Glutamatergic neuron (in vitro differentiated cells): Measurements from ENCODE around the gene GPRIN1. TPM values are rescaled to one million over a fixed set of nuclear protein-coding genes. Genes with fewer than 3 reads are reported as not detected.

ENCODE experiments used
- DNase-seq: peaks from one replicate; pipeline ENCODE4 v3.0.0; 2022
- H3K27ac Mint-ChIP-seq: one replicate; pipeline ENCODE4 v1.8.0; 2020; ENCODE audit warnings: mild to moderate bottlenecking, mixed read lengths, inconsistent platforms; ENCODE audit not compliant: unreplicated experiment
- H3K27me3 Mint-ChIP-seq: one replicate; pipeline ENCODE4 v1.8.0; 2020; ENCODE audit warnings: mild to moderate bottlenecking, moderate library complexity, mixed read lengths, inconsistent platforms; ENCODE audit not compliant: unreplicated experiment
- H3K36me3 Mint-ChIP-seq: one replicate; pipeline ENCODE4 v1.8.0; 2020; ENCODE audit warnings: mild to moderate bottlenecking, mixed read lengths, inconsistent platforms; ENCODE audit not compliant: unreplicated experiment
- H3K4me1 Mint-ChIP-seq: one replicate; pipeline ENCODE4 v1.8.0; 2020; ENCODE audit warnings: mild to moderate bottlenecking, low read depth, mixed read lengths, inconsistent platforms; ENCODE audit not compliant: unreplicated experiment
- H3K4me3 Mint-ChIP-seq: one replicate; pipeline ENCODE4 v1.8.0; 2020; ENCODE audit warnings: mild to moderate bottlenecking, mixed read lengths, inconsistent platforms; ENCODE audit not compliant: unreplicated experiment
- H3K9me3 Mint-ChIP-seq: one replicate; pipeline ENCODE4 v1.8.0; 2020; ENCODE audit warnings: mild to moderate bottlenecking, moderate library complexity, mixed read lengths, inconsistent platforms; ENCODE audit not compliant: unreplicated experiment
- total RNA-seq: library from RNA; stranded (reverse); fragmentation: NEBNext Ultra II Directional; extraction: Animal tissue kit (Norgen Biotek cat#: 25700); gene quantifications from one replicate; pipeline ENCODE4 v1.2.1, GENCODE V29; 2021; ENCODE audit not compliant: unreplicated experiment
- TF ChIP-seq, protein P1 (sequence below): fragments of 200-600 bp; sonication (generic); IDR thresholded peaks from one replicate; pipeline ENCODE4 v1.5.0; 2021; ENCODE audit not compliant: partially characterized antibody, unreplicated experiment

GPRIN1 gene
- total RNA-seq, 1 donor from 2014 or later, result 72.3 TPM

DNA sequence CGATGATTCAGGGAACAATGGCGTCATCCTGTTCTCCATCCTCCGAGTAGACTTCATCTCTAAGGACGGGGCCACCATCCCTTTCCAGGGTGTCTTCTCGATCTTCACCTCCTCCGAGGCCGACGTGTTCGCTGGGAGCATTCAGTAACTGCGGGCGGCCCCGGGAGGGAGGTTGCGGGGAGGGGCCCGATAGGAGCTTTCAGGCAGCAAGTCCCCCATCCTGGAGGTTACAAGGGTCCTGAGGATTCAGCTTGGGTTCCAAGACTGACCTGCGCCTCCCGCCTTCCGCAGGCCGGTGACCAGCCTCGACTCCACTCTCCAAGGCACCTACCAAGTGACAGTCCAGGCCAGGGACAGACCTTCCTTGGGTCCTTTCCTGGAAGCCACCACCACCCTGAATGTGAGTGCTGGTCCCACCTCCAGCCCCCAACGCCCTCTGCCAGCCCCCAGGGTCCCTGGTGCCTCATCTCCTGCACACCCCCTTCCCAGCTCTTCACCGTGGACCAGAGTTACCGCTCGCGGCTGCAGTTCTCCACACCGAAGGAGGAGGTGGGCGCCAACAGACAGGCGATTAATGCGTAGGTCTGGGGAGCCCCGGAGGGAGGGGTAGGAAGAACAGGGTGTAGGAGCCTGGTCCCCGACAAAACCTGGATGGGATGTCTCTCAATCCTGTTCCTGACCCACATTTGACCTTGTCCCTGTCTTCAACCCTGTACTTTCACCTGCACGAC, 20.8 kb downstream of the GPRIN1 start:
- no peak overlapping the region for H3K4me3 Mint-ChIP-seq
- DNase-seq, result no peak

DNA sequence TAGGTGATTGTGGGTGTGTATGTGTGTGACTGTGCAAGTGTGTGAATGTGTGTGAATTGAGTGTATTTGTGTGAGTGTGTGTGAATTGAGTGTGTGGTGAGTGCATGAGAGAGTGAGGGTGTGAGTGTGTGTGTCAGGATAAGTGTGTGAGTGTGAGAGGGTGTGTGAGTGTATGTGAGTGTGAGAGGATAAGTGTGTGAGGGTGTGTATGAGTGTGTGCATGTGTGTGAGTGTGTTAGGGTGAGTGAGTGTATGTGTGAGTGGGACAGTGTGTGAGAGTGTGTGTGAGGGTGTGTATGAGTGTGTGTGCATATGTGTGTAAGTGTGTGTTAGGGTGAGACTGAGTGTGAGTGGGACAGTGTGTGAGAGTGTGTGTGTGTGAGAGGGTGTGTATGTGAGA, 21.7 kb downstream of the GPRIN1 start:
- Mint-ChIP-seq H3K36me3 (peaks cover 10% of the 10 kb centered on the region), H3K27ac (peak overlapping the region; percentile 4), H3K4me1 (peaks cover 2% of the 10 kb centered on the region), H3K27me3 (peaks cover 2% of the 10 kb centered on the region), H3K9me3 (peaks cover 13% of the 10 kb centered on the region), H3K4me3 (peak overlapping the region; percentile 12)
- TF ChIP-seq, protein P1, sequence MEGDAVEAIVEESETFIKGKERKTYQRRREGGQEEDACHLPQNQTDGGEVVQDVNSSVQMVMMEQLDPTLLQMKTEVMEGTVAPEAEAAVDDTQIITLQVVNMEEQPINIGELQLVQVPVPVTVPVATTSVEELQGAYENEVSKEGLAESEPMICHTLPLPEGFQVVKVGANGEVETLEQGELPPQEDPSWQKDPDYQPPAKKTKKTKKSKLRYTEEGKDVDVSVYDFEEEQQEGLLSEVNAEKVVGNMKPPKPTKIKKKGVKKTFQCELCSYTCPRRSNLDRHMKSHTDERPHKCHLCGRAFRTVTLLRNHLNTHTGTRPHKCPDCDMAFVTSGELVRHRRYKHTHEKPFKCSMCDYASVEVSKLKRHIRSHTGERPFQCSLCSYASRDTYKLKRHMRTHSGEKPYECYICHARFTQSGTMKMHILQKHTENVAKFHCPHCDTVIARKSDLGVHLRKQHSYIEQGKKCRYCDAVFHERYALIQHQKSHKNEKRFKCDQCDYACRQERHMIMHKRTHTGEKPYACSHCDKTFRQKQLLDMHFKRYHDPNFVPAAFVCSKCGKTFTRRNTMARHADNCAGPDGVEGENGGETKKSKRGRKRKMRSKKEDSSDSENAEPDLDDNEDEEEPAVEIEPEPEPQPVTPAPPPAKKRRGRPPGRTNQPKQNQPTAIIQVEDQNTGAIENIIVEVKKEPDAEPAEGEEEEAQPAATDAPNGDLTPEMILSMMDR, result no peak
- DNase-seq, result no peak

More for the DNA sequence above, 20.8 kb downstream of the GPRIN1 start:
- peaks cover 13% of the 10 kb centered on the region for H3K9me3 Mint-ChIP-seq
- no peak overlapping the region for H3K27ac Mint-ChIP-seq
- TF ChIP-seq, protein P1, result no peak
- H3K27me3 Mint-ChIP-seq, result peaks cover 5% of the 10 kb centered on the region
- H3K36me3 Mint-ChIP-seq, result peaks cover 10% of the 10 kb centered on the region
- peaks cover 2% of the 10 kb centered on the region for H3K4me1 Mint-ChIP-seq

DNA sequence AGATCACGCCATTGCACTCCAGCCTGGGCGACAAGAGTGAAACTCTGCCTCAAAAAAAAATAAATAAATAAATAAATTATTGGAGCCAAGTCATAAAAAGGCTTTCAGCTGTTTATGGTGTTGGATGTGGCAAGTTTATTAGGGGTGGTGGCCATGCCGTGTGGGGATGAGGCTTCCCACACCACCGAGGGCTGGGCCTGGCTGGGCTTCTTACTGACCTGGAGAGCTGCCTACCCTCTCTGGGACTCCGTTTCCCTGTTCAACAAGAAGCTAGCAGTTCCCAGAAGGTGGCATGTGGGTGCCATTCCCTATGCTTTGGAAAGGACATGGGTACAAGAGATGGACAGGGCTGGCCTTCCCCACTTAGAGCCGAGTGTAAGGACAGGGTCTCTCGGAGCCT, 22.6 kb downstream of the GPRIN1 start:
- Mint-ChIP-seq H3K27ac (no peak overlapping the region), H3K36me3 (peaks cover 10% of the 10 kb centered on the region), H3K9me3 (peaks cover 10% of the 10 kb centered on the region), H3K4me3 (no peak overlapping the region), H3K4me1 (peaks cover 2% of the 10 kb centered on the region), H3K27me3 (no peaks in the 10 kb centered on the region)
- no peak for DNase-seq
- TF ChIP-seq, protein P1, result no peak

DNA sequence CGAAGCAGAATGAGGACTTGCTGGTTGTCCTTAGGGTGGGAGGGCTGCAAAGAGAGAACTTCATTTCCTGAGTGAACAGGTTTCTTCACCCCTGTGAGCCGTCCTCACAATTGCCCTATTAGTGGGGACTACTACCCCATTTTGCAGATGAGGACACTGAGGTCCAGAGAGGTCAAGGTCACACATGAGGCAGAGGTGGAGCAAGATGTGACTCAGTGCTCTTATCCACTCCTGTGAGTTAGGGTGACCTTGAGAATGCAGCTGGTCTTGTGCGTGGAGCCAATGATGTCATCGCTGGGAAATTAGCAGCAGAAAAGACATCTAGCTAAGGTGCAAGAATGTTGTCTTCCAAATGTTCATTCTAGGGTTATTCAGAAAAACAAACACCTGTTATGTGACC, 26.9 kb downstream of the GPRIN1 start:
- H3K27ac Mint-ChIP-seq, result no peak overlapping the region
- H3K27me3 Mint-ChIP-seq, result peaks cover 7% of the 10 kb centered on the region
- no peak for DNase-seq
- peaks cover 4% of the 10 kb centered on the region for H3K36me3 Mint-ChIP-seq
- H3K4me1 Mint-ChIP-seq, result no peaks in the 10 kb centered on the region
- TF ChIP-seq, protein P1, result no peak
- H3K4me3 Mint-ChIP-seq, result no peak overlapping the region
- peaks cover 8% of the 10 kb centered on the region for H3K9me3 Mint-ChIP-seq

DNA sequence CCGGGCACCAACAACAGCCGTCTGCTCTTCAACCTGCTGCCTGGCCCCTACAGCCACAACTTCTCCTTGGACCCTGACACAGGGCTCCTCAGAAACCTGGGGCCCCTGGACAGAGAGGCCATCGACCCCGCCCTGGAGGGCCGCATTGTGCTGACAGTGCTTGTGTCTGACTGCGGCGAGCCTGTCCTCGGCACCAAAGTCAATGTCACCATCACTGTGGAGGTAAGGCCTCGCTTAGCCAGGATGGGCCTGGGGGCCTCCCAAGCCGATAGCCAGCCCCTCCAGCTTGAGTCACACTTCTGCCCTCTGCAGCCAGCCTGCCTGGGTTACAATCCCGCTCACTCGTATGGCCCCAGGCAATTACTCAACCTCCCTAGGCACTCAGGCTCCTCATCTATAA, 28.6 kb downstream of the GPRIN1 start:
- peaks cover 2% of the 10 kb centered on the region for H3K4me1 Mint-ChIP-seq
- H3K27ac Mint-ChIP-seq, result no peak overlapping the region
- peaks cover 12% of the 10 kb centered on the region for H3K27me3 Mint-ChIP-seq
- no peaks in the 10 kb centered on the region for H3K36me3 Mint-ChIP-seq
- TF ChIP-seq, protein P1, result no peak
- H3K4me3 Mint-ChIP-seq, result no peak overlapping the region
- DNase-seq, result no peak
- H3K9me3 Mint-ChIP-seq, result peaks cover 5% of the 10 kb centered on the region
